GM23338 (cell line): ENCODE measurements around the gene GPR139. TPM values are rescaled to one million over a fixed set of nuclear protein-coding genes. Genes with fewer than 3 reads are reported as not detected.

Experiments used
- ATAC-seq: fragments of 200-7000 bp; cut with Tn5 transposase; 3 replicates; pipeline ENCODE4 v1.9.1; 2020
- DNase-seq: peaks from one replicate; pipeline ENCODE4 v3.0.0-alpha.2; 2015; ENCODE audit warnings: low spot score
- H2AFZ ChIP-seq: fragments of 200-600 bp; sonication (generic); 2 replicates; pipeline ENCODE4 v1.8.0; 2016; ENCODE audit warnings: antibody characterized with exemption, mild to moderate bottlenecking, moderate library complexity
- H3F3A ChIP-seq: fragments of 200-600 bp; sonication (generic); replicated peaks from 2 replicates; pipeline ENCODE4 v1.8.0; 2017; ENCODE audit warnings: antibody characterized with exemption, mixed run types, low read depth
- H3K27ac ChIP-seq: fragments of 200-600 bp; sonication (generic); 2 replicates; pipeline ENCODE4 v1.6.1; 2016; ENCODE audit warnings: low read depth
- H3K27me3 ChIP-seq: fragments of 200-600 bp; sonication (generic); 2 replicates; pipeline ENCODE4 v1.8.0; 2016; ENCODE audit warnings: mild to moderate bottlenecking, mixed run types, moderate library complexity; ENCODE audit not compliant: insufficient read depth
- H3K36me3 ChIP-seq: fragments of 200-600 bp; sonication (generic); 2 replicates; pipeline ENCODE4 v1.8.0; 2016; ENCODE audit warnings: mild to moderate bottlenecking; ENCODE audit not compliant: insufficient read depth
- H3K4me1 ChIP-seq: fragments of 200-600 bp; sonication (generic); 2 replicates; pipeline ENCODE4 v1.8.0; 2016; ENCODE audit warnings: mild to moderate bottlenecking, moderate library complexity; ENCODE audit not compliant: insufficient read depth
- H3K4me2 ChIP-seq: fragments of 200-600 bp; sonication (generic); 2 replicates; pipeline ENCODE4 v1.7.1; 2017; ENCODE audit warnings: mixed run types
- H3K4me3 ChIP-seq: fragments of 200-600 bp; sonication (generic); 2 replicates; pipeline ENCODE4 v1.6.1; 2016; ENCODE audit warnings: mixed run types
- H3K79me2 ChIP-seq: fragments of 200-600 bp; sonication (generic); replicated peaks from 2 replicates; pipeline ENCODE4 v1.8.0; 2017; ENCODE audit warnings: mild to moderate bottlenecking; ENCODE audit not compliant: insufficient read depth
- H3K9me2 ChIP-seq: fragments of 200-600 bp; sonication (generic); 2 replicates; pipeline ENCODE4 v1.8.0; 2017; ENCODE audit not compliant: insufficient read depth
- H4K20me1 ChIP-seq: fragments of 200-600 bp; sonication (generic); replicated peaks from 2 replicates; pipeline ENCODE4 v1.8.0; 2017; ENCODE audit warnings: mild to moderate bottlenecking; ENCODE audit not compliant: insufficient read depth
- H3K27ac Mint-ChIP-seq: 2 replicates; pipeline ENCODE4 v1.8.0; 2020; ENCODE audit warnings: inconsistent platforms, mild to moderate bottlenecking, moderate library complexity, mixed read lengths
- H3K27me3 Mint-ChIP-seq: 3 replicates; pipeline ENCODE4 v1.8.0; 2022; ENCODE audit warnings: low read depth, mild to moderate bottlenecking, moderate library complexity, mixed read lengths, inconsistent platforms; ENCODE audit not compliant: insufficient read depth, poor library complexity
- H3K36me3 Mint-ChIP-seq: 3 replicates; pipeline ENCODE4 v1.8.0; 2021; ENCODE audit warnings: low read depth, mild to moderate bottlenecking, inconsistent platforms, moderate library complexity, mixed read lengths
- H3K4me1 Mint-ChIP-seq: 3 replicates; pipeline ENCODE4 v1.8.0; 2020; ENCODE audit warnings: mild to moderate bottlenecking, inconsistent platforms, mixed read lengths
- H3K4me3 Mint-ChIP-seq: 3 replicates; pipeline ENCODE4 v1.8.0; 2021; ENCODE audit warnings: moderate library complexity, mild to moderate bottlenecking, inconsistent platforms, mixed read lengths
- H3K9me3 Mint-ChIP-seq: 3 replicates; pipeline ENCODE4 v1.8.0; 2020; ENCODE audit warnings: moderate library complexity, mild to moderate bottlenecking, inconsistent platforms, mixed read lengths
- CREB1 ChIP-seq: fragments of 250-450 bp; sonication (Bioruptor Pico); IDR thresholded peaks from 2 replicates; pipeline ENCODE4 v1.5.0; 2020; ENCODE audit warnings: low read depth, mild to moderate bottlenecking, moderate library complexity
- EZH2 ChIP-seq: fragments of 200-600 bp; sonication (generic); IDR thresholded peaks from one replicate; pipeline ENCODE4 v1.8.0; 2017; ENCODE audit warnings: antibody characterized with exemption, mild to moderate bottlenecking, low read depth; ENCODE audit not compliant: unreplicated experiment
- POLR2AphosphoS5 ChIP-seq: IDR thresholded peaks from 2 replicates; pipeline ENCODE4 v1.6.1; 2016; ENCODE audit warnings: antibody characterized with exemption, low read depth
- ZNF114 ChIP-seq: fragments of 250-450 bp; sonication (Bioruptor Pico); IDR thresholded peaks from 2 replicates; pipeline ENCODE4 v1.5.0; 2020; ENCODE audit warnings: mild to moderate bottlenecking, moderate library complexity
- polyA plus RNA-seq: library from polyadenylated mRNA; unstranded; fragments of >200 nt; fragmentation: Nextera tagmentation; extraction: Ambion mirVana; gene quantifications from 2 replicates; pipeline ENCODE4 v1.2.1, GENCODE V29; 2016
- total RNA-seq: library from RNA; depleted of rRNA; stranded (reverse); fragments of >200 nt; shearing (Covaris generic); gene quantifications from 2 replicates; pipeline ENCODE4 v1.2.3, GENCODE V29; 2014
- TF ChIP-seq, protein P1 (sequence below): fragments of 250-450 bp; sonication (Bioruptor Pico); IDR thresholded peaks from 2 replicates; pipeline ENCODE4 v1.5.0; 2020; ENCODE audit warnings: mild to moderate bottlenecking, moderate library complexity
- TF ChIP-seq, protein P2 (sequence below), 2 experiments: fragments of 200-600 bp in 1 of 2; sonication (generic) in 1 of 2; conservative IDR thresholded peaks; 2 replicates each; pipeline versions ENCODE4 v1.5.1 to v1.6.1; 2016 to 2017; ENCODE audit warnings: antibody characterized with exemption in 2 of 2, low read depth in 2 of 2, mild to moderate bottlenecking in 2 of 2, moderate library complexity in 1 of 2

GPR139 gene
- total and polyA plus RNA-seq, 2 experiments from 2014 or later: 0.66 to 2.3 TPM

DNA sequence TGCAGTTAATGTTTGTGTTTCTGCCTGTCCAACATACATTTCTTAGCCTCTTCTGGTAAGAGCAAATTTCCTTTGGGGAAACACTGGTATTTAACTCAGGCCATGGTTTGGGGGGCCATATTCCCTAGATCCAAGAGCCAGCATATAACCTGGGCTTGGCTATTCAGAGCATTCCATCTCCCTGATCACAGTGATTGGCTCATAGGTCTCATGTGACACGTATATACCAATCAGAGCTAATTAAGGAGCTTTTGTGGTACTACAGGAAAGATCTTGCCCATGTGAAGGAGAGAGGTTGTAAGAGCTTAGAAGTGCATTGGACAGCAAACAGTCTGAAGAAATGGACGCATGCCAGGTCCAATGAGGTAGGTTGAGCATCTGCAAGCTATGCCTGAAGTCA lies 33.4 kb upstream of the GPR139 start (continued):
- TF ChIP-seq, protein P1, sequence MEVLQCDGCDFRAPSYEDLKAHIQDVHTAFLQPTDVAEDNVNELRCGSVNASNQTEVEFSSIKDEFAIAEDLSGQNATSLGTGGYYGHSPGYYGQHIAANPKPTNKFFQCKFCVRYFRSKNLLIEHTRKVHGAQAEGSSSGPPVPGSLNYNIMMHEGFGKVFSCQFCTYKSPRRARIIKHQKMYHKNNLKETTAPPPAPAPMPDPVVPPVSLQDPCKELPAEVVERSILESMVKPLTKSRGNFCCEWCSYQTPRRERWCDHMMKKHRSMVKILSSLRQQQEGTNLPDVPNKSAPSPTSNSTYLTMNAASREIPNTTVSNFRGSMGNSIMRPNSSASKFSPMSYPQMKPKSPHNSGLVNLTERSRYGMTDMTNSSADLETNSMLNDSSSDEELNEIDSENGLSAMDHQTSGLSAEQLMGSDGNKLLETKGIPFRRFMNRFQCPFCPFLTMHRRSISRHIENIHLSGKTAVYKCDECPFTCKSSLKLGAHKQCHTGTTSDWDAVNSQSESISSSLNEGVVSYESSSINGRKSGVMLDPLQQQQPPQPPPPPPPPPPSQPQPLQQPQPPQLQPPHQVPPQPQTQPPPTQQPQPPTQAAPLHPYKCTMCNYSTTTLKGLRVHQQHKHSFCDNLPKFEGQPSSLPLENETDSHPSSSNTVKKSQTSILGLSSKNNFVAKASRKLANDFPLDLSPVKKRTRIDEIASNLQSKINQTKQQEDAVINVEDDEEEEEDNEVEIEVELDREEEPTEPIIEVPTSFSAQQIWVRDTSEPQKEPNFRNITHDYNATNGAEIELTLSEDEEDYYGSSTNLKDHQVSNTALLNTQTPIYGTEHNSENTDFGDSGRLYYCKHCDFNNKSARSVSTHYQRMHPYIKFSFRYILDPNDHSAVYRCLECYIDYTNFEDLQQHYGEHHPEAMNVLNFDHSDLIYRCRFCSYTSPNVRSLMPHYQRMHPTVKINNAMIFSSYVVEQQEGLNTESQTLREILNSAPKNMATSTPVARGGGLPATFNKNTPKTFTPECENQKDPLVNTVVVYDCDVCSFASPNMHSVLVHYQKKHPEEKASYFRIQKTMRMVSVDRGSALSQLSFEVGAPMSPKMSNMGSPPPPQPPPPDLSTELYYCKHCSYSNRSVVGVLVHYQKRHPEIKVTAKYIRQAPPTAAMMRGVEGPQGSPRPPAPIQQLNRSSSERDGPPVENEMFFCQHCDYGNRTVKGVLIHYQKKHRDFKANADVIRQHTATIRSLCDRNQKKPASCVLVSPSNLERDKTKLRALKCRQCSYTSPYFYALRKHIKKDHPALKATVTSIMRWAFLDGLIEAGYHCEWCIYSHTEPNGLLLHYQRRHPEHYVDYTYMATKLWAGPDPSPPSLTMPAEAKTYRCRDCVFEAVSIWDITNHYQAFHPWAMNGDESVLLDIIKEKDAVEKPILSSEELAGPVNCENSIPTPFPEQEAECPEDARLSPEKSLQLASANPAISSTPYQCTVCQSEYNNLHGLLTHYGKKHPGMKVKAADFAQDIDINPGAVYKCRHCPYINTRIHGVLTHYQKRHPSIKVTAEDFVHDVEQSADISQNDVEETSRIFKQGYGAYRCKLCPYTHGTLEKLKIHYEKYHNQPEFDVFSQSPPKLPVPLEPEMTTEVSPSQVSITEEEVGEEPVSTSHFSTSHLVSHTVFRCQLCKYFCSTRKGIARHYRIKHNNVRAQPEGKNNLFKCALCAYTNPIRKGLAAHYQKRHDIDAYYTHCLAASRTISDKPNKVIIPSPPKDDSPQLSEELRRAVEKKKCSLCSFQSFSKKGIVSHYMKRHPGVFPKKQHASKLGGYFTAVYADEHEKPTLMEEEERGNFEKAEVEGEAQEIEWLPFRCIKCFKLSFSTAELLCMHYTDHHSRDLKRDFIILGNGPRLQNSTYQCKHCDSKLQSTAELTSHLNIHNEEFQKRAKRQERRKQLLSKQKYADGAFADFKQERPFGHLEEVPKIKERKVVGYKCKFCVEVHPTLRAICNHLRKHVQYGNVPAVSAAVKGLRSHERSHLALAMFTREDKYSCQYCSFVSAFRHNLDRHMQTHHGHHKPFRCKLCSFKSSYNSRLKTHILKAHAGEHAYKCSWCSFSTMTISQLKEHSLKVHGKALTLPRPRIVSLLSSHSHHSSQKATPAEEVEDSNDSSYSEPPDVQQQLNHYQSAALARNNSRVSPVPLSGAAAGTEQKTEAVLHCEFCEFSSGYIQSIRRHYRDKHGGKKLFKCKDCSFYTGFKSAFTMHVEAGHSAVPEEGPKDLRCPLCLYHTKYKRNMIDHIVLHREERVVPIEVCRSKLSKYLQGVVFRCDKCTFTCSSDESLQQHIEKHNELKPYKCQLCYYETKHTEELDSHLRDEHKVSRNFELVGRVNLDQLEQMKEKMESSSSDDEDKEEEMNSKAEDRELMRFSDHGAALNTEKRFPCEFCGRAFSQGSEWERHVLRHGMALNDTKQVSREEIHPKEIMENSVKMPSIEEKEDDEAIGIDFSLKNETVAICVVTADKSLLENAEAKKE (CRISPR knock-in tag): no peak

DNA sequence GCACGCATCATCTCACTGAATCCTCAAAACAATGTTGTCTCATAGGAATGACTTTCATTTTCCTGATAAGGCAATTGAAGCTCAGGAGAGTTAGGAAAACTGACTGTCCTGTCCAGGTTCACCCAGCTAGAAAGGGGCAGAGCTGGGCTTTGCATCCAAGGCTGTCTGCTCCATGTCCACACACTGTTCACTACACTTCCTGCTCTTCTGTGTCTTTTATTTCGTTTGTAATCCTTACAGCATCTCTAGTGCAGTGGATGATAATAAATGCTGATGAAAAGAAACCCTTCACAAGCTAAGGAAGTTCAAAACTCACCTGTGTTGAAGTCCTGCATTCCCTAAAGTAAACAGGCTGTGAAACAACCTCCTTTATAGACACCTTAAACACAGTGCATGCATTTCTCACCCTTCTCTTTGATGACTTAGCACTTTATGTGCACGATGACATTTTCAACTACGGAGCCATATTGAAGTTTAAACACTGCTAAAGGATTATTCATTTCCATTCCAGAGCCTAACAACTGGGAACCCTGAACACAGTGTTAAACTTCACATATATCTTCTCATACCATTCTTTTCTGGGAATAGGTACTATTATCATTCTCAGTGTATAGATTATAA lies 31.0 kb upstream of the GPR139 start:
- no peak overlapping the region for H3K27ac ChIP-seq
- H3K9me2 ChIP-seq: peaks cover 12% of the 10 kb centered on the region; the same call in 1 of the 2 replicates
- H3K4me2 ChIP-seq: no peak overlapping the region
- no peaks in the 10 kb centered on the region for H3F3A ChIP-seq
- no peak for DNase-seq
- no peaks in the 10 kb centered on the region for H3K9me3 Mint-ChIP-seq
- no peaks in the 10 kb centered on the region for H3K36me3 Mint-ChIP-seq
- H3K4me1 ChIP-seq: no peaks in the 10 kb centered on the region
- H3K79me2 ChIP-seq: no peaks in the 10 kb centered on the region
- H3K4me3 ChIP-seq: no peak overlapping the region
- peaks cover 8% of the 10 kb centered on the region for H3K27me3 Mint-ChIP-seq
- H2AFZ ChIP-seq: no peak overlapping the region
- ATAC-seq: no peak
- no peaks in the 10 kb centered on the region; the same call in 2 of the 3 replicates for H3K4me1 Mint-ChIP-seq
- no peaks in the 10 kb centered on the region for H4K20me1 ChIP-seq
- H3K4me3 Mint-ChIP-seq: no peak overlapping the region
- H3K36me3 ChIP-seq: no peaks in the 10 kb centered on the region
- no peaks in the 10 kb centered on the region for H3K27me3 ChIP-seq
- no peak overlapping the region for H3K27ac Mint-ChIP-seq
- TF ChIP-seq, protein P1 (CRISPR knock-in tag): no peak
- TF ChIP-seq POLR2AphosphoS5 (no peak), ZNF114 (CRISPR knock-in tag) (no peak), CREB1 (no peak), EZH2 (no peak)
- TF ChIP-seq, protein P2, sequence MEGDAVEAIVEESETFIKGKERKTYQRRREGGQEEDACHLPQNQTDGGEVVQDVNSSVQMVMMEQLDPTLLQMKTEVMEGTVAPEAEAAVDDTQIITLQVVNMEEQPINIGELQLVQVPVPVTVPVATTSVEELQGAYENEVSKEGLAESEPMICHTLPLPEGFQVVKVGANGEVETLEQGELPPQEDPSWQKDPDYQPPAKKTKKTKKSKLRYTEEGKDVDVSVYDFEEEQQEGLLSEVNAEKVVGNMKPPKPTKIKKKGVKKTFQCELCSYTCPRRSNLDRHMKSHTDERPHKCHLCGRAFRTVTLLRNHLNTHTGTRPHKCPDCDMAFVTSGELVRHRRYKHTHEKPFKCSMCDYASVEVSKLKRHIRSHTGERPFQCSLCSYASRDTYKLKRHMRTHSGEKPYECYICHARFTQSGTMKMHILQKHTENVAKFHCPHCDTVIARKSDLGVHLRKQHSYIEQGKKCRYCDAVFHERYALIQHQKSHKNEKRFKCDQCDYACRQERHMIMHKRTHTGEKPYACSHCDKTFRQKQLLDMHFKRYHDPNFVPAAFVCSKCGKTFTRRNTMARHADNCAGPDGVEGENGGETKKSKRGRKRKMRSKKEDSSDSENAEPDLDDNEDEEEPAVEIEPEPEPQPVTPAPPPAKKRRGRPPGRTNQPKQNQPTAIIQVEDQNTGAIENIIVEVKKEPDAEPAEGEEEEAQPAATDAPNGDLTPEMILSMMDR (conservative IDR thresholded peaks at IDR 0.05; ENCODE audit: low read depth in 2 of 2): no peak
